ENCODE results near the gene CD300A. TPM values are rescaled to one million over a fixed set of nuclear protein-coding genes. Genes with fewer than 3 reads are reported as not detected.
"Not testable (repeated sequence)": the region's sequence is repeated elsewhere in the genome, so short reads cannot be mapped to it uniquely, and the experiment has no call there.

The CD300A gene
- total RNA-seq, 2 donors from 2014 or later, result 2.9 to 5.7 TPM

DNA sequence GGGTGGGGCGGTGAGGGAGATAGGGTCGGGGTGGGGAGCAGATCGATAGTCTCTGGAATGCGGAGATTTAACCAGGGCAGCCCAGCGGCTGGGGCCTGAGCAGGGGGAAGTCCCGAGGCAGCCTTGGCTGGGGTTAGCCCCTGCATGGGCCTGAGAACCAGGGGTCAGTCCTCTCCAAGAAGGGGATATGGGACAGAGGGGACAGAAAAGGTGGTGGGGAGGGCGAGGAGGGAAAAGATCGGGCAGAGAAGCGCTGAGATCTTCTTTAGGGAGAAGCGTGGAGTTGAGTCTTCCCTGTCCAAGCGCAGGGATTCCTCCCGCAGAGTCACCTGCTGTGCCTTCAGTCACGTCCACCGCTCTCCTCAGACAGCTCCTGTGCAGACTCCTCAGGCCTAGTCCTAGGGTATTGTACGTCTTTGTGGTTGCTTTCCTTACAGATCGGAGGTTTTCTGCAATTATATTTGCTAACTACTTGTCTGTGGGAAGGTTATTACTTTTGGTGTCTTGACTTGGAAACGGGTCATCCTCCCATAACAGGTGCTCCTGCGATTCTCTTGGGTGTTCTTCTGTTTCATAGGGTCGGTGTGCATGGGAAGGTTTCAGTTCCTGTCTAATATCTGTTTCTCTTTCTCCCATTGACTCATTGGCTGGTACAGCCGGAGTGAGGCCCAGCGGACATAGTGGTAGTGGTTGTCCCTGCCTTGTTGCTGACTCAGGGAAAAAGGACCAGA lies 952 bp downstream of the CD300A start:
- ATAC-seq, result peak; percentile 14 to 33
- intact Hi-C loops (cut with DNase I), result no loop called here
- DNase-seq, result no peak

- intact Hi-C loops (cut with DNase I), result no loop called here
- ATAC-seq, result no peak
These were observed 4.9 kb downstream of the CD300A start for GRCh38 chr17:74471341-74471740.

DNA sequence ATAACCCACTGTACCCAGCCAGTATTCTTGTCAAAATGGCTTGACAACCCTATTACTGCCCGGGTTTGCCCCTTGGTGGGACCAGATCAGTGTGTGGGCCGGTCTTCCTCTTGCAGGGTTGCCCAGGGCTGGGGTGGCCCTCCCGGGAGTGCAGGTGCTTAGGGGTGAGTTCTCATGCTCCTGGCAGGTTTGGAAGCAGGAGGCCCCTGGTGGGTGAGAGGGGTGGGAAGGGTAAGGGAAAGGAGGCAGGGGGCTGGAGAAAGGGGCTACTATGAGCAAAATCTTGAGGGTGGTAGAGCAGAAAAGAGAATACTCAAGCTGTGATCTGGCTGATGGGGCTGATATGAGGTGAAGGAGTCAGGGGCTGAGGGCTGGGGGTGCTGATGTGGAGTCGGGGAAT lies 6.5 kb downstream of the CD300A start:
- DNase-seq, result no peak
- no peak for ATAC-seq

More at GRCh38 chr17:74471341-74471740, 4.9 kb downstream of the CD300A start:
- DNase-seq, result no peak

GRCh38 chr17:74473294-74473693 lies 6.9 kb downstream of the CD300A start:
- DNase-seq (no peak), ATAC-seq (no peak)
- intact Hi-C loops (cut with DNase I), result no loop called here

More for the DNA sequence above, 6.5 kb downstream of the CD300A start:
- intact Hi-C loops (cut with DNase I), result no loop called here

DNA sequence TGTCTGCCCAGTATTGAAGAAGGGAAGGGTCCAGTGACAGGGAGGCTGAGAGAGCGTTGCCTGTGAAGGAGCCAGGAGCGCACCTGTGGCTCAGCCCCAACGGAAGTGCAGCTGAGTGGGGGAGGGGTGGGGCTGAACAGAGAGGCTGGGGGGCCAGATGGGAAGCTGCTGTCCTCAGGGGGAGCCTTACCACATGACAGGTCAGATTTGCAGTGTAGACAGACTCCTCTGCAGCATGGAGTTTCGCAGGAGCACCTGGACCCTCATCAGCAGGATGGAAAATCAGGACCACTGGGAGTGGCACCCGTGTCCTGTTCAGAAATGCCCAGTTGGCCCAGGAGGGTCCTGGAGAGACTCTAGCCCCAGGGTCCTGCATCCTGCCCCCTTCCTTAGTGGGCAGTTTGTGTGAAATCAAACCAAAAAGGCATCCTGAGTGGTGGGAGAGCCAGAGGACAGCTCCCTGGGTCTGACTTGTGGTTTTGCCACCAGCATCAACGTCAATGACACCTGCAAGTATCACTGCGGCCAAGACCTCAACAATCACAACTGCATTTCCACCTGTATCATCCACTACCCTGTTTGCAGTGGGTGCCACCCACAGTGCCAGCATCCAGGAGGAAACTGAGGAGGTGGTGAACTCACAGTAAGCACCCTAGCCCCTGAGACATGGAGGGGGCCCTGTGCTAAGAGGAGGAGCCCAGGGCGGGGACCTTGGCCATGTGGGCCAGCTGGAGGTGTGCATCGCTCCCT lies 7.8 kb downstream of the CD300A start:
- intact Hi-C loops (cut with DNase I), result no loop called here
- ATAC-seq (peak in 1 of 2 donors; percentile 48), DNase-seq (no peak)

- intact Hi-C loops (cut with DNase I), result no loop called here
- DNase-seq (no peak), ATAC-seq (no peak)
These were observed 8.8 kb downstream of the CD300A start for GRCh38 chr17:74475189-74475588.

DNA sequence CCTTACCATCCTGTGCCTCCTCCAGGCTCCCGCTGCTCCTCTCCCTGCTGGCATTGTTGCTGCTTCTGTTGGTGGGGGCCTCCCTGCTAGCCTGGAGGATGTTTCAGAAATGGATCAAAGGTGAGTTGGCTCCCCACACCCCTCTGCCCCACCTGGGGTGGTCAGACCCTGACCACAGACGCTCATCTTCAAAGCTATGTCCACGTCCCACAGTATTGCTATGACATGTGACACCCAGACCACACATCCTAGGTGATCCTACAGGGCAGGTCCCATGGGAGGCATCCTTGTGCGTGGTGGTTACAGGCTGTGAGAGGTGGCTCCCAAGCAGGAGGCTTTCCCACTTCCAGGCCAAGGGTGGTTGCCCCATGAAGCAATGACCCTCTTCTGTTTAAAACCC lies 11.0 kb downstream of the CD300A start:
- ATAC-seq (no peak), DNase-seq (no peak)
- intact Hi-C loops (cut with DNase I), result no loop called here

DNA sequence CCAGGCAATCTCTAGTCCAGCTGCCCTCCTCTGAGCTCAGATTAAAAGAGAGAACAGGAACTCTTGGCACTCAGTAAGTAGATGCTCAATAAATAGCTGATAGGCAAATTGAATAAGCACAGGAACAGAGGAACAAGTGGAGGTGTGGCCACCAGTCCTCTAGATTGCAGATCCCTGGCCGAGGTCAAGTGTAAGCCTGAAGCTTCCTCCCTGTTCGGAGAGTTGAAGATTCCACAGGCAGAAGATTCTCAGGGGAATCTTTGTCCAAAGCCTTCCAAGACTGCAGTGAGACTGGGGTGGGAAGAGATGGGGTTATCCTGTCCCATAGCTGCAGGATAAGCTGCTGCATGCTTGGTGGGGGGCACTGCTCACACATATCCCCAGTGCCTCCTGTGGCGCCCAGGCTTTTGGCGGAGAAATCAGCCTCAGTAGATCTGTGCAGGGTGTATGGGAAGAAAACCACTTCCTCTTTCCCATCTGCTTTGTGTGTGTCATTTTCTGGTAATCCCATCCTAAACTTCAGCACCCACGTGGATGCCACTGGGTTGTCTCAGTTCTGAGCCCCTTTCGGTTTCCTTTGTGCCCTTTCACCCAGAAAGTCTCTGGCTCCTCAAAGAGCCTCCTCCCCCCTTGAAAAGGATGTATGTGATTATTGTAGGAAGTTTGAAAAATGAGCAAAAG lies 12.1 kb downstream of the CD300A start:
- ATAC-seq (peak; percentile 62 to 65), DNase-seq (no peak)
- intact Hi-C loops (cut with DNase I), result no loop called here

- DNase-seq (no peak), ATAC-seq (no peak)
- intact Hi-C loops (cut with DNase I), result no loop called here
These were observed 13.9 kb downstream of the CD300A start for GRCh38 chr17:74480290-74480689.

- no peak for DNase-seq
- no peak for ATAC-seq
- intact Hi-C loops (cut with DNase I), result no loop called here
These were observed 15.2 kb downstream of the CD300A start for GRCh38 chr17:74481621-74482020.

DNA sequence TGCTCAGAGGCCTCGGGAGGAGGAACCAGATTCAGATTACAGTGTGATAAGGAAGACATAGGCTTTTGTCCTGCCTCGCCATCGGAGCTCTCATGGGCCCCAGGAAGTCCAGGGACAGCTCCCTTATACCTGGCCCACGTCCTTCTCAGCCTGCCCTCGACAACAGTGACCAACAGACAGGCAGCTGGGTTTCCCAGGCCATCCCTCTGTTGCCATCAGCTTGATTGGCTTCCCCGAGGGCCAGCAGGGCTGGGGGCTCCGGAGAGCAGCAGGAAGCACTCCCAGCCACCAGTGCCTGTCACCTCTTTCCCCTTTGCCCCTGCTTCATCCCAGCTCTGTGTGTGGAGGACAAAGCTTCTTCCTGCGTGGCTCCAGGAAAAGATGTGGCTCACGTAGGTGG lies 17.6 kb downstream of the CD300A start:
- no peak for ATAC-seq

GRCh38 chr17:74485022-74485743 lies 18.7 kb downstream of the CD300A start:
- DNase-seq, result no peak
- no peak for ATAC-seq
- intact Hi-C loops (cut with DNase I), result no loop called here

More for the DNA sequence above, 17.6 kb downstream of the CD300A start:
- no peak for DNase-seq
- intact Hi-C loops (cut with DNase I), result no loop called here

GRCh38 chr17:74485841-74486240 lies 19.4 kb downstream of the CD300A start:
- intact Hi-C loops (cut with DNase I), result no loop called here
- no peak for DNase-seq
- no peak for ATAC-seq

DNA sequence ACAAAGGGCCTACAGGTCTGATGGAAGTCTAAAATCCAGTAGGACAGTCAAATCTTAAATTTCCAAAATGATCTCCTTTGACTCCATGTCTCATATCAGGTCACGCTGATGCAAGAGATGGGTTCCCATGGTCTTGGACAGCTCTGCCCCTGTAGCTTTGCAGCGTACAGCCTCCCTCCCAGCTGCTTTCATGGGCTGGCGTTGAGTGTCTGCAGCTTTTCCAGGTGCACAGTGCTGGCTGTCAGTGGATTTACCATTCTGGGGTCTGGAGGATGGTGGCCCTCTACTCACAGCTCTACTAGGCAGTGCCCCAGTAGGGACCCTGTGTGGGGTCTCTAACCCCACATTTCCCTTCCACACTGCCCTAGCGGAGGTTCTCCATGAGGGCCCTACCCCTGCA lies 21.8 kb downstream of the CD300A start:
- intact Hi-C loops (cut with DNase I); DNase-seq; ATAC-seq: not testable (repeated sequence)

DNA sequence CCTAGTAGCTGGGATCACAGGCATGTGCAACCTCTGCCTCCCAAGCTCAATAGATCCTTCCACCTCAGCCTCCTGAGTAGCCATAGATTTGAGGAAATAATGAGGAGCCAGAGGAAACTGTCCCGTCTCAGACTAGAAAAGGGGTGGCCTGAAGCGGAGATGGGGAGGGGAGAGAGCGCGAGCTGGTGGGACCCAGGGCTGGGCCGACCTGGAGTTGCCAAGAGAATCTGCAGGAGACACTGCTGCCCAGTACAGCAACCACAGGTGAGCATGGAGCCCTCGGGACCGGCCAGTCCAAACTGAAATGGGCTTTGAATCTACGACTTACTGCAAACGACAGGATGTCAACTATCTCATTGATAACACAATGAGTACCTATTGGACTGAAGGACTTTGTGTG lies 24.3 kb downstream of the CD300A start:
- DNase-seq (no peak), ATAC-seq (no peak)
- intact Hi-C loops (cut with DNase I), result no loop called here

DNA sequence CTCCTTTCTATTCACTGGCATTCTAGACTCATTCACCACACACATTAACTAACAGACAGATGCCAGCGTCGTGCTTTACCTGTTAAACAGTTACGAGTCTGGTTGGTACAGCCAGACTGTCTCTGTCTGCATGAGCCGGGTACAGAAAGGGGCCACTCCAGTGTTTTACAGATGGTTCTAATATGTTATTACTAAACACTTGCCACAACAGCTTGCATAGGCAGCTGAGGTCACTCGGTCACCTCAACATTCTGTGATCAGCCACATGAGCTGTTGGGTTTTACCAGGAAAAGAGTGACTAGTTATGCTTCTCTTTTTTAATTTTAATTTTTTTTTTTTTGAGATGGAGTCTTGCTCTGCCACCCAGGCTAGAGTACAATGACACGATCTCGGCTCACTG lies 25.2 kb downstream of the CD300A start:
- ATAC-seq (no peak), DNase-seq (no peak)
- intact Hi-C loops (cut with DNase I), result no loop called here

DNA sequence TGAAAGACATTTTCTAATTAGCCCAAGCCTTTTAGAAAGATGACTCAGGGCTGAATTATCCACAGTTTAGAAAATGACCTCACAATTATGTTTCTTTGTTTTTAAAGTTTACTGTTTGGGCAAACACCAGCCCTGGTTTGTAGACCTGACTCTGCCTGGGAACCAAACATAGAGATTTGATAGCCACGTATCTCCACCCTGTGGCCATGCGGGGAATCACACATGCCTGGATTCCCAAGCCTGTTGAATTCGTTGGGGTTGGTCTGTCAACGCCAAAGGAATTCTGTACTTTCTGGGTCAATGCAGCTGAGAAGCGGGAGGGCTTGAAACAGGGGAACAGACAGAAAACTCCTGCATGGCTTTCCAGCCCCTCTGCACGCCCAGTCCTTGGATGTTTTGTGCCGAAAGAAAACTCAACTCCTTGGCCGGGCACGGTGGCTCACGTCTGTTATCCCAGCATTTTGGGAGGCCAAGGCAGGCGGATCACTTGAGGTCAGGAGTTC lies 26.9 kb downstream of the CD300A start:
- intact Hi-C loops (cut with DNase I), result no loop called here
- peak; percentile 71 to 78 for ATAC-seq
- peak; percentile 64 for DNase-seq

GRCh38 chr17:74497471-74497870 lies 31.0 kb downstream of the CD300A start:
- no peak for ATAC-seq
- no peak for DNase-seq
- intact Hi-C loops (cut with DNase I), result no loop called here

GRCh38 chr17:74499992-74500391 lies 33.6 kb downstream of the CD300A start:
- ATAC-seq (no peak), DNase-seq (no peak)
- intact Hi-C loops (cut with DNase I), result no loop called here
